GM12878 (cell line): Measurements from ENCODE around the gene BNC2. TPM values are rescaled to one million over a fixed set of nuclear protein-coding genes. Genes with fewer than 3 reads are reported as not detected.

Experiments used
- ATAC-seq: fragments of 200-7000 bp; cut with Tn5 transposase; 3 replicates; pipeline ENCODE4 v1.9.1; 2020; ENCODE audit warnings: mild to moderate bottlenecking, moderate library complexity
- BruUV-seq: library from RNA; stranded (reverse); fragments of 400-500 nt; replicated peaks from 2 replicates; lab custom pipeline; 2021; lab: Mats Ljungman, UMichigan
- CTCF ChIA-PET: fragments of 300-600 bp; sonication (Branson Sonifier 250); formaldehyde crosslinking; extraction: SDS; loops from one replicate; lab custom pipeline; 2021; ENCODE audit warnings: inconsistent platforms; lab: Yijun Ruan, JAX
- POLR2A ChIA-PET: fragments of 350-600 bp; formaldehyde crosslinking; extraction: SDS; loops from one replicate; lab custom pipeline; 2021; ENCODE audit warnings: inconsistent platforms; lab: Charles Lee
- RAD21 ChIA-PET: fragments of 300-600 bp; sonication (Branson Sonifier 250); formaldehyde crosslinking; loops from one replicate; lab custom pipeline; 2023; ENCODE audit warnings: antibody characterized with exemption; ENCODE audit not compliant: unreplicated experiment; lab: Charles Lee
- SMC1A ChIA-PET: fragments of 300-600 bp; sonication (Branson Sonifier 250); formaldehyde crosslinking; loops from one replicate; lab custom pipeline; 2023; ENCODE audit not compliant: unreplicated experiment, uncharacterized antibody; lab: Charles Lee
- DNase-seq: peaks from one replicate; pipeline ENCODE4 v3.0.0-alpha.2; 2011; ENCODE audit warnings: low read depth, low spot score
- FAIRE-seq: peaks from 3 replicates; lab custom pipeline; 2011; peaks lifted over from hg19 to GRCh38; lab: Jason Lieb, UNC
- H2AFZ ChIP-seq: 2 replicates; pipeline ENCODE4 v1.6.0; 2011; ENCODE audit warnings: low read depth, low read length, control low read depth; ENCODE audit not compliant: control insufficient read depth
- H3K27ac ChIP-seq: 2 replicates; pipeline ENCODE4 v1.5.1; 2011; ENCODE audit warnings: control low read depth; ENCODE audit not compliant: control insufficient read depth, insufficient read depth
- H3K27me3 ChIP-seq, 2 experiments: replicated peaks in 1 of 2; 2 replicates each; pipeline versions ENCODE4 v1.6.0 to v1.6.1; 2011; ENCODE audit warnings: low read length in 1 of 2; ENCODE audit not compliant: control insufficient read depth in 2 of 2, insufficient read depth in 2 of 2
- H3K36me3 ChIP-seq, 2 experiments: 2 replicates each; pipeline ENCODE4 v1.5.1; 2011; ENCODE audit warnings: low read length in 1 of 2; ENCODE audit not compliant: control insufficient read depth in 2 of 2, insufficient read depth in 2 of 2
- H3K4me1 ChIP-seq: 2 replicates; pipeline ENCODE4 v1.6.1; 2011; ENCODE audit warnings: mild to moderate bottlenecking, low read length, moderate library complexity, mixed read lengths; ENCODE audit not compliant: control insufficient read depth, insufficient read depth
- H3K4me2 ChIP-seq: 2 replicates; pipeline ENCODE4 v1.6.0; 2011; ENCODE audit warnings: control low read depth; ENCODE audit not compliant: control insufficient read depth, insufficient read depth
- H3K4me3 ChIP-seq: fragments of 200-600 bp; sonication (generic); 2 replicates; pipeline ENCODE4 v1.5.1; 2016
- H3K79me2 ChIP-seq: 2 replicates; pipeline ENCODE4 v1.6.0; 2011; ENCODE audit warnings: low read length; ENCODE audit not compliant: control insufficient read depth, insufficient read depth
- H3K9ac ChIP-seq: 2 replicates; pipeline ENCODE4 v1.8.0; 2011; ENCODE audit warnings: low read length, control low read depth, mixed read lengths; ENCODE audit not compliant: control insufficient read depth, insufficient read depth
- H3K9me3 ChIP-seq: replicated peaks from 3 replicates; pipeline ENCODE4 v1.5.1; 2011; ENCODE audit warnings: mild to moderate bottlenecking, low read length; ENCODE audit not compliant: control insufficient read depth, insufficient read depth
- H4K20me1 ChIP-seq: 2 replicates; pipeline ENCODE4 v1.6.0; 2011; ENCODE audit not compliant: control insufficient read depth, insufficient read depth
- CHD2 ChIP-seq: IDR thresholded peaks from 2 replicates; pipeline ENCODE4 v1.6.1; 2011; ENCODE audit warnings: low read depth, low read length, improper control_type of control experiment, borderline replicate concordance
- CREM ChIP-seq: IDR thresholded peaks from 2 replicates; pipeline ENCODE4 v1.6.1; 2014; ENCODE audit warnings: antibody characterized with exemption, low read depth
- GATAD2B ChIP-seq: fragments of 450-650 bp; conservative IDR thresholded peaks from 2 replicates; pipeline ENCODE4 v1.6.1; 2017; ENCODE audit warnings: low read depth, mild to moderate bottlenecking, moderate library complexity
- HDAC2 ChIP-seq: fragments of 200-600 bp; sonication (generic); IDR thresholded peaks from 2 replicates; pipeline ENCODE4 v1.6.1; 2017
- KDM1A ChIP-seq: fragments of 200-600 bp; sonication (generic); IDR thresholded peaks from 2 replicates; pipeline ENCODE4 v1.6.1; 2016; ENCODE audit warnings: borderline replicate concordance
- MEF2A ChIP-seq: IDR thresholded peaks from 2 replicates; pipeline ENCODE4 v1.6.1; 2011; ENCODE audit warnings: low read depth, mild to moderate bottlenecking, low read length, moderate library complexity; ENCODE audit not compliant: insufficient read depth
- PAX8 ChIP-seq: fragments of 450-650 bp; IDR thresholded peaks from 2 replicates; pipeline ENCODE4 v1.6.1; 2017; ENCODE audit warnings: mild to moderate bottlenecking, moderate library complexity
- RCOR1 ChIP-seq: conservative IDR thresholded peaks from 2 replicates; pipeline ENCODE4 v1.6.1; 2012; ENCODE audit warnings: low read depth, low read length, improper control_type of control experiment
- RELA ChIP-seq: fragments of 450-650 bp; IDR thresholded peaks from 2 replicates; pipeline ENCODE4 v1.8.0; 2014; ENCODE audit warnings: borderline replicate concordance; ENCODE audit not compliant: partially characterized antibody
- STAT1 ChIP-seq: fragments of 450-650 bp; conservative IDR thresholded peaks from 2 replicates; pipeline ENCODE4 v1.6.1; 2014; ENCODE audit warnings: antibody characterized with exemption, mild to moderate bottlenecking
- TARDBP ChIP-seq: IDR thresholded peaks from 2 replicates; pipeline ENCODE4 v1.6.1; 2016; ENCODE audit warnings: borderline replicate concordance
- WGBS: methylation state at CpG from one replicate; pipeline ENCODE4 v1.1.6; 2016; ENCODE audit warnings: low lambda C conversion rate; ENCODE audit not compliant: insufficient replicate concordance, insufficient coverage; ENCODE audit errors: missing lambda C conversion rate; 5-methylcytosine and 5-hydroxymethylcytosine counted together
- in situ Hi-C: fragments of 300-500 bp; cut with MboI; formaldehyde crosslinking; loops from 9 replicates; pipeline ENCODE4 v1.14.3; 2018; ENCODE audit warnings: mixed read lengths
- intact Hi-C: fragments of 100-400 bp; cut with micrococcal nuclease; formaldehyde crosslinking; loops from one replicate; pipeline ENCODE4 v1.14.2; 2022; ENCODE audit not compliant: unreplicated experiment
- polyA plus RNA-seq, 11 experiments: library from polyadenylated mRNA; depleted of rRNA in 4 of 11; unstranded in 6 of 11; stranded (reverse) in 5 of 11; fragments of >200 nt; fragmentation: Nextera tagmentation in 4 of 11; fragmentation: Illumina TruSeq in 1 of 11; extraction: Ambion mirVana in 4 of 11; extraction: Trizol in 1 of 11; gene quantifications; 1 replicate in 1 of 11; 2 replicates in 10 of 11; pipeline versions ENCODE4 v1.2.1 to v1.2.3, GENCODE V29; 2011 to 2016; ENCODE audit warnings: inconsistent platforms in 2 of 11, missing spikeins in 2 of 11, low read depth in 1 of 11
- total RNA-seq, 4 experiments: library from RNA; depleted of rRNA in 3 of 4; stranded (reverse); fragments of >200 nt in 3 of 4; fragmentation: Illumina TruSeq in 1 of 4; extraction: Trizol in 1 of 4; gene quantifications; 2 replicates each; pipeline versions ENCODE4 v1.2.1 to v1.2.3, GENCODE V29; 2013 to 2021
- TF ChIP-seq, protein P1 (sequence below): fragments of 450-650 bp; IDR thresholded peaks from 2 replicates; pipeline ENCODE4 v1.6.1; 2014; ENCODE audit warnings: mild to moderate bottlenecking
- TF ChIP-seq, protein P2 (sequence below): IDR thresholded peaks from 2 replicates; pipeline ENCODE4 v1.6.1; 2011; ENCODE audit warnings: borderline replicate concordance, low read depth, mild to moderate bottlenecking, moderate library complexity, mixed read lengths, low read length; ENCODE audit not compliant: insufficient read depth; ENCODE audit errors: extremely low read length
- TF ChIP-seq, protein P3 (sequence below): fragments of 450-650 bp; IDR thresholded peaks from 2 replicates; pipeline ENCODE4 v1.6.1; 2017; ENCODE audit warnings: antibody characterized with exemption, mild to moderate bottlenecking, moderate library complexity
- TF ChIP-seq, protein P4 (sequence below): IDR thresholded peaks from 2 replicates; pipeline ENCODE4 v1.6.1; 2011; ENCODE audit warnings: mild to moderate bottlenecking, low read depth, low read length, moderate library complexity; ENCODE audit not compliant: insufficient replicate concordance

The BNC2 gene
- total and polyA plus RNA-seq, 10 of the 15 experiments (the other 5 are each of a cell fraction or from before 2014, with no cell fraction given) = 0.05 to 14.5 (median 0.26) TPM

DNA sequence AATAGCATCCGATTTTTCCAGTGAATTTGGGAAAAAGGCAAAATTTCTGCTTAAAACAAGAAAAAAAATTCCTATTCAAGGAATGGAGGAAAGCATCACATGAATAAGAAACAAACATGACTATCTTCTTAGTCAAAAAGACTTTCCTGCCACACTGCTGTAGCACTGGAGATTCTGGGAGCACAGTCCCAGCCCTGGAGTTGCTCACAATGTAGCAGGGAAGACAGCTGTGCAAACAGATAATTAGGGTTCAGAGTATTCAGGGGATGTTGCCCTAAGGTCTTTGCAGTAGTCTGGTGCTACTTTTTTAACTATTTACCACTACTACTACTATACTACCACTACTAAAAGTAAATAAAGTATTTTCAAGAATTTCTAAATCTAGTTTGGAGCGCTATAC, 86.5 kb downstream of the BNC2 start:
- intact Hi-C loops = no loop called here
- H3K9me3 ChIP-seq = no peaks in the 10 kb centered on the region
- H3K36me3 ChIP-seq = no peaks in the 10 kb centered on the region

DNA sequence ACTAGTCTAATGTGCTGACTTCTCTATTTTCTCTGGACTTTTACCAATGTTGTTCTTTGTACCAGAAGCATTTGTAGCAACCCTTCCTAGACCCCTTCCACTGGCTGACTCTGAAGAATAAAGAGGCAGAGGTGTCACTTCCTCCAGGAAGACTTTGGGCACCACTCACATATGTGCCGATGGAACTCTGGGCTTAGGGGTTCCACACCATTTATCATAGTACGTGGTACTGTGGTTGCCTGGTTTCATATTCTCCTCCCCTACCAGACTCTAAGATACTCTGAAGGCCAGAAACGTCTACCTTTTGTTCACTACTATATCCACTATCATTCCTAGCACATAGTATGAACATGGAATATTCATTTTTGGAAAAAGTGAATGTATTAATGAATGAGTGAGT, 88.0 kb downstream of the BNC2 start:
- ATAC-seq (peak; percentile 49), FAIRE-seq (no peak), DNase-seq (no peak)
- H3K4me3 ChIP-seq = no peak overlapping the region
- WGBS = 17% methylated on average over 3 of the region's 3 CpGs
- no TSS peak for BruUV-seq
- H3K9ac ChIP-seq = no peak overlapping the region
- RAD21 ChIA-PET = no interaction called here
- no peak overlapping the region for H3K4me2 ChIP-seq
- POLR2A ChIA-PET = no interaction called here
- in situ Hi-C loops = no loop called here
- intact Hi-C loops = no loop called here
- no peaks in the 10 kb centered on the region for H3K4me1 ChIP-seq
- CTCF ChIA-PET = no interaction called here
- H3K27me3 ChIP-seq = no peaks in the 10 kb centered on the region
- H3K36me3 ChIP-seq = no peaks in the 10 kb centered on the region
- no peak overlapping the region for H2AFZ ChIP-seq
- no peak overlapping the region for H3K27ac ChIP-seq
- no peaks in the 10 kb centered on the region for H3K9me3 ChIP-seq
- SMC1A ChIA-PET = no interaction called here
- H4K20me1 ChIP-seq = no peaks in the 10 kb centered on the region
- H3K79me2 ChIP-seq = no peaks in the 10 kb centered on the region
- TF ChIP-seq RELA = no peak
- no peak for TF ChIP-seq RCOR1
- TF ChIP-seq, protein P1, sequence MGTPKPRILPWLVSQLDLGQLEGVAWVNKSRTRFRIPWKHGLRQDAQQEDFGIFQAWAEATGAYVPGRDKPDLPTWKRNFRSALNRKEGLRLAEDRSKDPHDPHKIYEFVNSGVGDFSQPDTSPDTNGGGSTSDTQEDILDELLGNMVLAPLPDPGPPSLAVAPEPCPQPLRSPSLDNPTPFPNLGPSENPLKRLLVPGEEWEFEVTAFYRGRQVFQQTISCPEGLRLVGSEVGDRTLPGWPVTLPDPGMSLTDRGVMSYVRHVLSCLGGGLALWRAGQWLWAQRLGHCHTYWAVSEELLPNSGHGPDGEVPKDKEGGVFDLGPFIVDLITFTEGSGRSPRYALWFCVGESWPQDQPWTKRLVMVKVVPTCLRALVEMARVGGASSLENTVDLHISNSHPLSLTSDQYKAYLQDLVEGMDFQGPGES = no peak
- no peak for TF ChIP-seq KDM1A
- TF ChIP-seq, protein P2, sequence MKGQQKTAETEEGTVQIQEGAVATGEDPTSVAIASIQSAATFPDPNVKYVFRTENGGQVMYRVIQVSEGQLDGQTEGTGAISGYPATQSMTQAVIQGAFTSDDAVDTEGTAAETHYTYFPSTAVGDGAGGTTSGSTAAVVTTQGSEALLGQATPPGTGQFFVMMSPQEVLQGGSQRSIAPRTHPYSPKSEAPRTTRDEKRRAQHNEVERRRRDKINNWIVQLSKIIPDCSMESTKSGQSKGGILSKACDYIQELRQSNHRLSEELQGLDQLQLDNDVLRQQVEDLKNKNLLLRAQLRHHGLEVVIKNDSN = no peak
- TF ChIP-seq GATAD2B = no peak
- TF ChIP-seq, protein P3, sequence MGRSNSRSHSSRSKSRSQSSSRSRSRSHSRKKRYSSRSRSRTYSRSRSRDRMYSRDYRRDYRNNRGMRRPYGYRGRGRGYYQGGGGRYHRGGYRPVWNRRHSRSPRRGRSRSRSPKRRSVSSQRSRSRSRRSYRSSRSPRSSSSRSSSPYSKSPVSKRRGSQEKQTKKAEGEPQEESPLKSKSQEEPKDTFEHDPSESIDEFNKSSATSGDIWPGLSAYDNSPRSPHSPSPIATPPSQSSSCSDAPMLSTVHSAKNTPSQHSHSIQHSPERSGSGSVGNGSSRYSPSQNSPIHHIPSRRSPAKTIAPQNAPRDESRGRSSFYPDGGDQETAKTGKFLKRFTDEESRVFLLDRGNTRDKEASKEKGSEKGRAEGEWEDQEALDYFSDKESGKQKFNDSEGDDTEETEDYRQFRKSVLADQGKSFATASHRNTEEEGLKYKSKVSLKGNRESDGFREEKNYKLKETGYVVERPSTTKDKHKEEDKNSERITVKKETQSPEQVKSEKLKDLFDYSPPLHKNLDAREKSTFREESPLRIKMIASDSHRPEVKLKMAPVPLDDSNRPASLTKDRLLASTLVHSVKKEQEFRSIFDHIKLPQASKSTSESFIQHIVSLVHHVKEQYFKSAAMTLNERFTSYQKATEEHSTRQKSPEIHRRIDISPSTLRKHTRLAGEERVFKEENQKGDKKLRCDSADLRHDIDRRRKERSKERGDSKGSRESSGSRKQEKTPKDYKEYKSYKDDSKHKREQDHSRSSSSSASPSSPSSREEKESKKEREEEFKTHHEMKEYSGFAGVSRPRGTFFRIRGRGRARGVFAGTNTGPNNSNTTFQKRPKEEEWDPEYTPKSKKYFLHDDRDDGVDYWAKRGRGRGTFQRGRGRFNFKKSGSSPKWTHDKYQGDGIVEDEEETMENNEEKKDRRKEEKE = no peak
- TF ChIP-seq CREM = no peak
- TF ChIP-seq TARDBP = no peak

More for the DNA sequence above, 86.5 kb downstream of the BNC2 start:
- Histone ChIP-seq H2AFZ (no peak overlapping the region), H3K4me3 (no peak overlapping the region), H3K79me2 (no peaks in the 10 kb centered on the region), H3K4me2 (no peak overlapping the region), H3K27me3 (no peaks in the 10 kb centered on the region), H3K4me1 (no peaks in the 10 kb centered on the region), H3K27ac (no peak overlapping the region), H3K9ac (no peak overlapping the region), H4K20me1 (no peaks in the 10 kb centered on the region)
- CTCF ChIA-PET = interaction anchor here (1.4 kb wide), 1 partner anchor 19 kb away, joined by 3 read pairs; no protein-coding TSS in a partner anchor
- in situ Hi-C loops = no loop called here
- WGBS = 31% methylated on average over 2 of the region's 2 CpGs
- SMC1A ChIA-PET = no interaction called here
- DNase-seq (no peak), ATAC-seq (no peak), FAIRE-seq (no peak)
- POLR2A ChIA-PET = no interaction called here
- TF ChIP-seq, protein P4, sequence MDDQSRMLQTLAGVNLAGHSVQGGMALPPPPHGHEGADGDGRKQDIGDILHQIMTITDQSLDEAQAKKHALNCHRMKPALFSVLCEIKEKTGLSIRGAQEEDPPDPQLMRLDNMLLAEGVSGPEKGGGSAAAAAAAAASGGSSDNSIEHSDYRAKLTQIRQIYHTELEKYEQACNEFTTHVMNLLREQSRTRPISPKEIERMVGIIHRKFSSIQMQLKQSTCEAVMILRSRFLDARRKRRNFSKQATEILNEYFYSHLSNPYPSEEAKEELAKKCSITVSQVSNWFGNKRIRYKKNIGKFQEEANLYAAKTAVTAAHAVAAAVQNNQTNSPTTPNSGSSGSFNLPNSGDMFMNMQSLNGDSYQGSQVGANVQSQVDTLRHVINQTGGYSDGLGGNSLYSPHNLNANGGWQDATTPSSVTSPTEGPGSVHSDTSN = no peak
- TF ChIP-seq PAX8 (no peak), STAT1 (no peak), HDAC2 (no peak), CHD2 (no peak), MEF2A (no peak)
- RAD21 ChIA-PET = no interaction called here
- no TSS peak for BruUV-seq
